Esophagus (tissue), 2 donors: ENCODE data around the gene STRN4. TPM values are rescaled to one million over a fixed set of nuclear protein-coding genes. Genes with fewer than 3 reads are reported as not detected.
A peak's percentile ranks its signal among the peaks of the same experiment; 100 is the strongest.

ENCODE experiments used
- H3K27ac ChIP-seq, 2 donors: one replicate each; pipeline ENCODE4 v1.5.1; 2013; ENCODE audit warnings: low read depth in 2 of 2, mild to moderate bottlenecking in 2 of 2, inconsistent platforms in 1 of 2, low read length in 1 of 2, moderate library complexity in 1 of 2
- H3K27me3 ChIP-seq, 2 donors: one replicate each; pipeline ENCODE4 v1.6.1; 2013; ENCODE audit warnings: low read length in 2 of 2, control low read depth in 1 of 2, mild to moderate bottlenecking in 1 of 2; ENCODE audit not compliant: insufficient read depth in 2 of 2, control insufficient read depth in 1 of 2
- H3K36me3 ChIP-seq, 2 donors: one replicate each; pipeline ENCODE4 v1.6.1; 2013; ENCODE audit warnings: low read length in 1 of 2; ENCODE audit not compliant: control insufficient read depth in 2 of 2, insufficient read depth in 2 of 2
- H3K4me1 ChIP-seq, 2 donors: one replicate each; pipeline ENCODE4 v1.6.1; 2013; ENCODE audit warnings: low read length in 1 of 2; ENCODE audit not compliant: control insufficient read depth in 2 of 2, insufficient read depth in 2 of 2
- H3K4me3 ChIP-seq, 2 donors: one replicate each; pipeline ENCODE4 v1.5.1; 2013; ENCODE audit warnings: low read length in 2 of 2, mild to moderate bottlenecking in 2 of 2, low read depth in 1 of 2, moderate library complexity in 1 of 2
- H3K9me3 ChIP-seq, 2 donors: one replicate each; pipeline ENCODE4 v1.6.1; 2013; ENCODE audit warnings: mild to moderate bottlenecking in 2 of 2, low read depth in 1 of 2, low read length in 1 of 2, moderate library complexity in 1 of 2; ENCODE audit not compliant: control insufficient read depth in 2 of 2, insufficient read depth in 1 of 2
- WGBS, 2 donors: extraction: QIAGEN DNeasy Blood & Tissue Kit; methylation state at CpG; one replicate each; pipeline ENCODE4 v1.1.7; 2013; 5-methylcytosine and 5-hydroxymethylcytosine counted together
- polyA plus RNA-seq, 2 donors: library from polyadenylated mRNA; stranded (reverse); fragments of 200-250 nt; gene quantifications; one replicate each; pipeline ENCODE4 v1.2.3, GENCODE V29; 2013
- donor health status: healthy with polysubstance abuse.
- donor health status: Bipolar disorder and iron deficiency.

The STRN4 gene
- polyA plus RNA-seq, 2 donors: 53.2 to 55.6 TPM

DNA sequence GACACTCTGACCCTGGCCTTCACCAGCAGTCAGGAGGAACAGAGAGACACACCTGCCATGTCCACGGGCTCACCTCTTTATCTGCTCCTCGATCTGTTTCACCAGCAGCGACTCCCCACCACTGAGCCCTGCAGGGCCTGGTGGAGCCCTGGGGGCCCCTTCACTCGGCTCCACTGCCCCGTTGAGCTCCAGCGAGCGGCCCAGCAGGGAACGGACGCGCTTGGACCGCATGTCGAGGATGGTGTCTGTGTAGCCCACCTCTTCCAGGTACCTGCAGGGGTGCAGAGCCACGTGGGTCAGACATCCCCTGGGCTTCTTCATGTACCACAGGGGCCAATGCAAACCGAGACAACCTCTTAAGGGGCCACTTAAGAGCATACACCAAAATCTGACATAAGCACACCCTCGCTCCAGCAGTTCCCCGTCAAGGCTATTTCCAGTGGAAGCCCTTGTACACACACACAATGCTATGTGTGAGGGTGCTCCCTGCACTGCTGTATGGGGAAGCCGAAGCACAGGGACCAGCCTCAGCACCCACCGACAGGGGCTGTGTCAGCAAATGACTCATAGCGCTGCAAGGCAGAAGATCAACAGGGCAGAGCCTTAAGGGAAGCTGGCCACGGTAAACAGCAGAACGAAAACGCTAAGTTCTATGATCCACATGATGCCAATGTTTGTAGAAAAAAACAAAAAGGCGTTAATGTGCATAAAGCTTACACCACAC lies 13.1 kb downstream of the STRN4 start:
- Histone ChIP-seq H3K4me1 (peaks cover 0 to 27% of the 10 kb centered on the region in 2 donors), H3K36me3 (peaks cover 15 to 64% of the 10 kb centered on the region in 2 donors), H3K9me3 (no peaks in the 10 kb centered on the region), H3K27ac (peak overlapping the region; percentile 57), H3K27me3 (no peaks in the 10 kb centered on the region), H3K4me3 (no peak overlapping the region)
- WGBS, 2 donors: 81 to 85% methylated on average over 23 of the region's 23 CpGs

DNA sequence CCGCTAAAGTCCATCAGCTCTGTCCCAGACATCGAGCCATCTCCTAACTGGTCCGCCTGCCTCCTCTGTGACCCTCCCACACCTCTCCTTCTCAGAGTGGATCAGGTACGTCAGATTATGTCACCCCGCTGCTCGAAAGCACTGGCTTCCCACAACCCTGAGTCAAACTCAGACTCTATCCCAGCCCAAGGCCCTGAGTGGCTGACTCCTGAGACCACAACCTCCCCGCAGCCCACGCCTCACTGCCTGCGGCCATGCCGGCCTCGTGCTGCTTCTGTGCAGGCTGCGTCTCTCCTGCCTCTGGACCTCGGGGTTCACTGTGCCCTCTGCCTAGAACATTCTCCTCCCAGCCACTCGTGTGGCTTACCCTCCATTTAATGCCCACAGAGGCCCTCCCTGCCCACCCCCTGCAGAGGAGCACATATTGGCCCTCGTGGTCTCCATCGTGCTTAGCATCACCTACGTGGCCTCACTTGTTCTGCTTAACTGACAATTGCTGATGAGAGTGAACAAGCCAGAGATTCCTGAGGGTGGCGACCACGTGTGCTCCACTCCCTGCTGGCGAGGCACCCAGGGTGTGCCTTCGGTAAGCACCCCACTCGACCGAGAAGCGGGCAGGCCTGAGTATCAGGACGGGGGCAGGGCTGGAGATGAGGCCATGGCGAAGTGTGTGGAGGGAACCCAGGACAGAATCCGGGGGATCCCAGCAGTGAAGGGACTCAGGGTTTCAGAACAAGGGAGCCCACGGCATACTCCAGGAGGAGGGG lies 13.9 kb downstream of the STRN4 start:
- Histone ChIP-seq H3K4me3 (no peak overlapping the region), H3K9me3 (no peaks in the 10 kb centered on the region), H3K27me3 (no peaks in the 10 kb centered on the region), H3K36me3 (peaks cover 12 to 64% of the 10 kb centered on the region in 2 donors), H3K4me1 (peaks cover 0 to 27% of the 10 kb centered on the region in 2 donors), H3K27ac (peak overlapping the region; percentile 57)
- 79 to 82% methylated on average over 28 of the region's 28 CpGs for WGBS, 2 donors

- Histone ChIP-seq H3K4me3 (no peak overlapping the region), H3K4me1 (peaks cover 0 to 27% of the 10 kb centered on the region in 2 donors), H3K27ac (peak overlapping the region; percentile 73 to 84), H3K9me3 (no peaks in the 10 kb centered on the region), H3K27me3 (no peaks in the 10 kb centered on the region), H3K36me3 (peaks cover 15 to 64% of the 10 kb centered on the region in 2 donors)
- 76 to 78% methylated on average over 14 of the region's 14 CpGs for WGBS, 2 donors
Observed at GRCh38 chr19:46731584-46731983, 14.7 kb downstream of the STRN4 start.

GRCh38 chr19:46731007-46731501 lies 15.2 kb downstream of the STRN4 start:
- H3K4me1 ChIP-seq: peaks cover 0 to 27% of the 10 kb centered on the region in 2 donors
- no peak overlapping the region for H3K4me3 ChIP-seq
- 52 to 61% methylated on average over 14 of the region's 14 CpGs for WGBS, 2 donors
- peaks cover 21 to 66% of the 10 kb centered on the region in 2 donors for H3K36me3 ChIP-seq
- H3K27ac ChIP-seq: peak overlapping the region; percentile 73 to 84
- no peaks in the 10 kb centered on the region for H3K9me3 ChIP-seq
- no peaks in the 10 kb centered on the region for H3K27me3 ChIP-seq

- WGBS, 2 donors: 93 to 94% methylated on average over 14 of the region's 14 CpGs
- H3K4me1 ChIP-seq: peaks cover 0 to 27% of the 10 kb centered on the region in 2 donors
- H3K36me3 ChIP-seq: peaks cover 21 to 70% of the 10 kb centered on the region in 2 donors
Observed at GRCh38 chr19:46730595-46730994, 15.7 kb downstream of the STRN4 start.

GRCh38 chr19:46730187-46730586 lies 16.1 kb downstream of the STRN4 start:
- H3K27me3 ChIP-seq: no peaks in the 10 kb centered on the region
- H3K4me1 ChIP-seq: peaks cover 0 to 27% of the 10 kb centered on the region in 2 donors
- peak overlapping the region in 1 of 2 donors; percentile 8 for H3K27ac ChIP-seq
- WGBS, 2 donors: 90 to 97% methylated on average over 9 of the region's 9 CpGs
- H3K36me3 ChIP-seq: peaks cover 22 to 74% of the 10 kb centered on the region in 2 donors
- no peaks in the 10 kb centered on the region for H3K9me3 ChIP-seq
- no peak overlapping the region for H3K4me3 ChIP-seq

More at GRCh38 chr19:46730595-46730994, 15.7 kb downstream of the STRN4 start:
- Histone ChIP-seq H3K4me3 (no peak overlapping the region), H3K9me3 (no peaks in the 10 kb centered on the region), H3K27me3 (no peaks in the 10 kb centered on the region), H3K27ac (peak overlapping the region; percentile 11 to 58)

DNA sequence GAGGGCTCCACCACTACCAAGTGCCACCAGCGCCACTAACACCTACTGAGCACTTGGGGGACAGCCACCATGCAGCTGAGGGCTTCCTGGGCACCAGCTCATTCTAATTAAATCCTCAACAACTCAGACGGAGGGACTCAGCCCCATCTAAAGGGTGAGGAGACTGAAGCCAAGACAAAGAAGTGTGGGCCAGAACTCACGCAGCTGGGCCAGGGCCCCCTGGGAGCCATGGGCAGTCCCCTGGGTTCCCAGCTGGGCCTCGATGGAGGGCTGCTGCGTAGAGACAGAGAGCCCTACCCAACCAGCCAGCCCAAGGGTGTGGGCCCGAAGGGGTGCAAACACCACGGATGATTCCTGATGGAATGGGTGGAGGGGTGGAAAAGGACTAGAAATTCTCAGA lies 16.6 kb downstream of the STRN4 start:
- 87 to 89% methylated on average over 7 of the region's 7 CpGs for WGBS, 2 donors
- Histone ChIP-seq H3K27me3 (no peaks in the 10 kb centered on the region), H3K36me3 (peaks cover 27 to 79% of the 10 kb centered on the region in 2 donors), H3K27ac (no peak overlapping the region), H3K9me3 (no peaks in the 10 kb centered on the region), H3K4me3 (no peak overlapping the region), H3K4me1 (peaks cover 0 to 27% of the 10 kb centered on the region in 2 donors)

DNA sequence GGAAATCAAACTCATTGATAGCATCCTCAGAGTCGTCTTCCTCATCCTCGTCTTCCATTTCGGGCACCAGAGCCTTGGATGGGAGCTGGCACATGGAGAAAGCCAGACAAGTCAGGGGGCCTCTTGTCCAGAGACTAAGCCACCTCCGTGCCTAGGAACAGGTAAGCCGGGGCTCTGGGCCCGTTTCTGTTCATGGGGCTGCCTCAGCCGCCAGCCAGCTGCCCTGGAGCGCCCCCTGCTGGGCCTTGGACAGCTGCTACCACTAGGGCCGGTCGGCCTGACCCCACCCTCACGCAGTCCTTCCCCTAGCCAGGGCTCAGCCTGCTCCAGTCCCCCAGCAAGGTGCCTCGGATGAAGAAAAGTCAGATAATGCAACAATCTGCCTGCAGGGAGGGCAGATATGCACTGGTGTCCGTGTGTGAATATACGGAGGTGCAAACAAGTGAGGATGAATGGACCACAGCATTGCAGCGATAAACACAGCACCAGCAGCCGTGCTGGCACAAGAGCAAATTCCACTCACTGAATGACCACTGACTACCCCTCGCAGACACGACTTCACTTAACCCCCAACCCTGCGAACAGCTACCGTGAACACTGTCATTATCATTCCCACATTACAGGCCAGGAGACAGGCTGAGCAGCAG lies 17.4 kb downstream of the STRN4 start:
- H3K4me1 ChIP-seq: peaks cover 0 to 27% of the 10 kb centered on the region in 2 donors
- H3K4me3 ChIP-seq: no peak overlapping the region
- H3K27me3 ChIP-seq: no peaks in the 10 kb centered on the region
- H3K36me3 ChIP-seq: peaks cover 32 to 81% of the 10 kb centered on the region in 2 donors
- no peak overlapping the region for H3K27ac ChIP-seq
- 41 to 43% methylated on average over 20 of the region's 20 CpGs for WGBS, 2 donors
- H3K9me3 ChIP-seq: no peaks in the 10 kb centered on the region

DNA sequence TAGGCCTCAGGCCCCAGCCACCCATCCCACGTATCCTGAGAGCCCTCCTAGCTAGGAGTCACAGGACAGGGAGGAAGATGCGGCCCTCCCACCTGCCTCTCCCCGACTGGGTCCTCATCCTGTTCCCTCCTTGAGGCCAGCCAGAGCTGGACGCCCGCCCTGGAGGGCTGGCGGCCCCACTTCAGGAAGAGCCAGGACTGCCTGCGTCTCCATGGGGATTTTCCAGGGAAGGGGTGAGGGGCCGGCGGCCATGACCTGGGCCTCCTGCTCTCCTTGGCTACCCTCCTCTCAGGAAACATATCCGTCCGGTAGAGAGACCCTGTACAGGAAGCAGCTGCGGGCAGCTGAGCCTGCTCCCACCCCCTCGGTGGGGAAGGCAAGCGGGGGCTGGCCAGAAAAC lies 18.0 kb downstream of the STRN4 start:
- no peak overlapping the region for H3K27ac ChIP-seq
- H3K4me1 ChIP-seq: peaks cover 0 to 25% of the 10 kb centered on the region in 2 donors
- no peaks in the 10 kb centered on the region for H3K9me3 ChIP-seq
- no peaks in the 10 kb centered on the region for H3K27me3 ChIP-seq
- H3K4me3 ChIP-seq: no peak overlapping the region
- peaks cover 32 to 82% of the 10 kb centered on the region in 2 donors for H3K36me3 ChIP-seq
- 68 to 76% methylated on average over 12 to 14 of the region's 14 CpGs for WGBS, 2 donors
